OCI-LY7 (cell line): Measurements from ENCODE around the gene ARF6.
"Not testable (repeated sequence)": the region's sequence is repeated elsewhere in the genome, so short reads cannot be mapped to it uniquely, and the experiment has no call there.

Experiments
- CTCF ChIP-seq: fragments of 200-600 bp; sonication (generic); conservative IDR thresholded peaks from 2 replicates; pipeline ENCODE4 v1.5.1; 2014; ENCODE audit warnings: mild to moderate bottlenecking, antibody characterized with exemption, low read length, moderate library complexity, mixed read lengths
- EZH2phosphoT487 ChIP-seq: fragments of 200-600 bp; sonication (generic); IDR thresholded peaks from 2 replicates; pipeline ENCODE4 v1.6.1; 2018; ENCODE audit warnings: low read depth, borderline replicate concordance, mild to moderate bottlenecking, mixed run types, antibody characterized with exemption, low read length, moderate library complexity, mixed read lengths

GRCh38 chr14:49936246-49936645 lies 43.4 kb downstream of the ARF6 start:
- TF ChIP-seq CTCF, EZH2phosphoT487: not testable (repeated sequence)
